GM12874 (cell line): ENCODE results near the gene ANKDD1B.

Experiments used
- TF ChIP-seq, protein P1 (sequence below): IDR thresholded peaks from 2 replicates; pipeline ENCODE4 v1.5.1; 2011; ENCODE audit warnings: low read depth, mild to moderate bottlenecking, control low read depth, low read length, moderate library complexity; ENCODE audit not compliant: insufficient read depth

ANKDD1B gene

DNA sequence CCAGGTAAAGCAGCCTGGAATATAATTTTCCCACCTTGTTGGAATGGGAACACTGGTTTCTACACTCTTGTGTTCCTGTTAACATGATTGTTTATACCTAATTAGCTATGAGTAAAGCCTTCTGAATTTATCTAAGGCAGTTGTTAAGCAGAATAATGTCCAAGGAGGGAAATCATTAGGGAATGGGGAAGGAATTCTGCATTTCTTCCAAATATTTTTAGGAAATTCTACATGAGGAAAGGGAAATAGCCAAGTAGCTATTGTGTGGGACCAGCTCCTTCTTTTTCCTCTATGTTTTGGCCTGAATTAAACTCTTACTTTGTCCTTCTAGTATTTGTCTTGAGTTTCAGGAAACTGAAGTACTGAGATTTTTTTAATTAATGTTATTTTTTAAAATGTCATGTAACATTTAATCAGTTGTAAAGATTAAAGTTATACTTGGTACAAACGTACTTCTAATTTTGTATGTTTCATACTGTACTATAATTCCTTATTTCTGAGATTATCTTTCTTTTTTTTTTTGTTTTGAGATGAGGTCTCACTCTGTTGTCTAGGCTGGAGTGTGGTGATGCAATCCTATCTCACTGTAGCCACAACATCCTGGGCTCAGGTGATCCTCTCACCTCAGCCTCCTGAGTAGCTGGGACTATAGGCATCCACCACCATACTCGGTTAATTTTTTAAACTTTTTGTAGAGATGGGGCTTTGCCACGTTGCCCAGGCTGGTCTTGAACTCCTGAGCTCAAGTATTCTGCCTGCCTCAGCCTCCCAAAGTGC is 28.5 kb downstream of the ANKDD1B start:
- TF ChIP-seq, protein P1, sequence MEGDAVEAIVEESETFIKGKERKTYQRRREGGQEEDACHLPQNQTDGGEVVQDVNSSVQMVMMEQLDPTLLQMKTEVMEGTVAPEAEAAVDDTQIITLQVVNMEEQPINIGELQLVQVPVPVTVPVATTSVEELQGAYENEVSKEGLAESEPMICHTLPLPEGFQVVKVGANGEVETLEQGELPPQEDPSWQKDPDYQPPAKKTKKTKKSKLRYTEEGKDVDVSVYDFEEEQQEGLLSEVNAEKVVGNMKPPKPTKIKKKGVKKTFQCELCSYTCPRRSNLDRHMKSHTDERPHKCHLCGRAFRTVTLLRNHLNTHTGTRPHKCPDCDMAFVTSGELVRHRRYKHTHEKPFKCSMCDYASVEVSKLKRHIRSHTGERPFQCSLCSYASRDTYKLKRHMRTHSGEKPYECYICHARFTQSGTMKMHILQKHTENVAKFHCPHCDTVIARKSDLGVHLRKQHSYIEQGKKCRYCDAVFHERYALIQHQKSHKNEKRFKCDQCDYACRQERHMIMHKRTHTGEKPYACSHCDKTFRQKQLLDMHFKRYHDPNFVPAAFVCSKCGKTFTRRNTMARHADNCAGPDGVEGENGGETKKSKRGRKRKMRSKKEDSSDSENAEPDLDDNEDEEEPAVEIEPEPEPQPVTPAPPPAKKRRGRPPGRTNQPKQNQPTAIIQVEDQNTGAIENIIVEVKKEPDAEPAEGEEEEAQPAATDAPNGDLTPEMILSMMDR: no peak

GRCh38 chr5:75640395-75640794 is 29.1 kb downstream of the ANKDD1B start:
- TF ChIP-seq, protein P1: no peak

- TF ChIP-seq, protein P1: no peak
These were observed 29.6 kb downstream of the ANKDD1B start for GRCh38 chr5:75640826-75641225.

DNA sequence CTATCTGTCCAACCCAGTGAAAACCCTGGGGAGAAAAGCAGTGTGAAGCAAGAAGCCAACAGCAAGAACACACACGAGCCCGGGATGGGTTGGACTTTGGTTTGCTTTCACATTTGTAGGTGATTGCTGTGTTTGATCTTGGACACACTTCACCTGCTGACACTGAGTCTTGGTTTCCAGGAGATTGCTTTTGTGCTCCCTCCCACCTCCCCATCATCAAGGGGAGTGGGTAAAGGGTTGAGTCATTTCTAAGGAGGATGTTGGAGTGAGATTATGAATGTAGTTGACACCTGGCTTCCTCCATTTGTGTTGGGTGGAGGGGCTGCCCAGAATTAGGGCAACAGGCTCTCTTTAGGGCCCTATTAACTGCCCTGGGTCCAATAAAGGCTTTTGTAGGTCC is 37.5 kb downstream of the ANKDD1B start:
- TF ChIP-seq, protein P1: no peak

DNA sequence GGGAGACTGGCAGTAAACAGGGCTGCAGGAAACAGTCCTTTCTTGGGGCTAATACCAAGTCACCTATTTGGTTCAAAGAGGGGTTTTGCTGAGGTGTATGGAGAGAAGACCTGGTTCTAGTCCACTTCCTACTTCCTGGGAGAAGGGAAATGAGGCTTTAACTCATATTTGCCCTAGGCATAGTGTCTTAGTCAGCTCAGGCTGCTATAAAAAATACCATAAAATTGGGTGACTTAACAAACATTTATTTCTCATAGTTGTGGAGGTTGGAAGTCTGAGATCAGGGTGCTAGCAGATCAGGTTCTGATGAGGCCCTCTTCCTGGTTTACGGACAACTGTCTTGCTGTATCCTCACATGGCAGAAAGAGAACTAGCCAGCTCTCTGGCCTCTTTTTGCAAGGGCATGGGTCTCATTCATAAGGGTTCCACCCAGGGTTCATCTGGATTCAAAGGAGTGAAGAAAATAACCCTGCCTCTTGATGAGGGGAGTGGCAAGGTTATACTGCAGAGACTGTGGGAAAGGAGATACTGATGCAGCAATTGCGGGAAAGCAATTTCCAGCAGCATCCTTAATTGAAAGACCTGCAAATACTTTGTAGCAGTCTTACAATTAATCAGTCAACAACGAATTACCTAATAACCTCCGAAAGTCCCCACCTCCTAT is 40.5 kb downstream of the ANKDD1B start:
- TF ChIP-seq, protein P1: no peak

GRCh38 chr5:75653521-75653920 is 42.3 kb downstream of the ANKDD1B start:
- TF ChIP-seq, protein P1: no peak

DNA sequence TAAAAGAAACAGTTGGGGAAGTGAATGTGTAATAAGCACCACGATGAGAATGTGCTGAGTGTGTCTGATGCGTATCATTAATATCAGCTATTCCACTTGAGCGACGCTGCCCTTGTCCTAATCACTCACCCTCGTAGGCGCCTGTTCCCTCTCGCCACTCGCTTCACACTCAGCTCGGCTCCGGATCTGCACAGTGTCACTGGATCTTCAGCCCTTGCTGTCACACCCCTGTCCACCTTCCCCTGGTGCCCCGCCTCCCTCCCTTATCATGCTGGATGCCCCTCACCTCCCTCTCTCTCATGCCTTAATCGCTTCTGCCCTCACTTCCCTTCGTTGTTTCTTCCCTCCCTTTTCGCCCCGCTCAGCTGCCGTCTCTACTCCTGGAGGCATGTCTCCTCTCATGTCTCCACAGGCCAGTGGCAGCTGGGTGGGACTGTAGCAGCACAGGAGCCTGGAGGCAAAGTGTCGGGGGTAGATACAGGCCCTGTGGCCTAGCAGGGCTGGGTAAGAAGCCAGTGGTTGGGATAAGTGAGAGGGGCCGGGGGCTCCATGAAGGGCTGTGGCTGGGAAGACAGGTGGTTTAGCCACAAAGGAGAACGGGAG is 43.5 kb downstream of the ANKDD1B start:
- TF ChIP-seq, protein P1: no peak
